GM12873 (cell line): ENCODE measurements around the gene LENG1.

Experiments used
- CTCF ChIP-seq: IDR thresholded peaks from 2 replicates; pipeline ENCODE4 v1.5.1; 2012; ENCODE audit warnings: low read depth, mild to moderate bottlenecking, moderate library complexity, low read length, control low read depth; ENCODE audit not compliant: insufficient read depth; ENCODE audit errors: missing control alignments

Gene LENG1

GRCh38 chr19:54138489-54139256 lies 20.8 kb downstream of the LENG1 start:
- no peak for TF ChIP-seq CTCF

DNA sequence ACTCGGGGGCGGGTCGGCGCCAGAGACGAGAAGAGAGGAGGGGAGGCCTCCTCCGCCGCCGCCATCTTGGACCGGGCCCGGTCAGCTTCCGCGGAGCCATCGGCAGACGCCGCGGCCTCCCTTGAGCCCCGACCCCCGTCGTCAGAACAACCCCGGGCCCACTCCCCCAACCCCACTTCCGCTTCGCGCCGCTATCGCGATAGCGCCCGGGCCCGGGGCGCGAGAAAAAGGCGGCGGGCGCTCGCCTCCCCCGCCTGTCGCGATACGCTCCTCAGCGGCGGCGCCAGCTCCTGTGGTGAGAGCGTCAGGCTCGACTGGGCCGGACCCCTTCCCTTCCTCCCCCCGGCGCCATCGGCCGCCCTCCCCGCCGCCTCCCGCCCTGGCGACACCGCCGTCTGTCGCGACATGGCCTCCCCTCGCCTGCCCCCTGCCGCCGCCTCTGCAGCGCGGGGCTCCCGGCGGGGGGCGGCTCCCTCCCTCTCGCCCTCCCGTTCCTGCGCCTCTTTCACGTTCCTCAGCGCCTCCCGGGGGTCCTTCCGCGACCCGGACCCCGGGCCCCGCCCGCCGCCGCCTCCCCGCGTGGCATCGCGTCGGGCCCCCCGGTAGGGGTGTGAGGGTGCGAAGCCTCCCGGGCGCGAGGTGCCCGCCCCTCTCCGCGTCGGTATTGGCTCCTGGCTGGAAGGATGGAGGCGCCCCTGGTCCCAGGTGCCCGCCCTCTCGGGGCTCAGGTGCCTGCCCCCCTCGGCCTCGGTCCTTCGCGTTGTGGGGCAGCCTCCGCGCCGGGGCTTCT lies 21.6 kb downstream of the LENG1 start, which contains the start of gene CNOT3:
TSS of gene CNOT3 (plus strand) at position 64 of the 790 bp plus-strand sequence. CDS start 5,217 bp downstream, outside the sequence.
- TF ChIP-seq CTCF = no peak

- TF ChIP-seq CTCF = no peak
Measured at GRCh38 chr19:54136864-54137698, 22.4 kb downstream of the LENG1 start.

DNA sequence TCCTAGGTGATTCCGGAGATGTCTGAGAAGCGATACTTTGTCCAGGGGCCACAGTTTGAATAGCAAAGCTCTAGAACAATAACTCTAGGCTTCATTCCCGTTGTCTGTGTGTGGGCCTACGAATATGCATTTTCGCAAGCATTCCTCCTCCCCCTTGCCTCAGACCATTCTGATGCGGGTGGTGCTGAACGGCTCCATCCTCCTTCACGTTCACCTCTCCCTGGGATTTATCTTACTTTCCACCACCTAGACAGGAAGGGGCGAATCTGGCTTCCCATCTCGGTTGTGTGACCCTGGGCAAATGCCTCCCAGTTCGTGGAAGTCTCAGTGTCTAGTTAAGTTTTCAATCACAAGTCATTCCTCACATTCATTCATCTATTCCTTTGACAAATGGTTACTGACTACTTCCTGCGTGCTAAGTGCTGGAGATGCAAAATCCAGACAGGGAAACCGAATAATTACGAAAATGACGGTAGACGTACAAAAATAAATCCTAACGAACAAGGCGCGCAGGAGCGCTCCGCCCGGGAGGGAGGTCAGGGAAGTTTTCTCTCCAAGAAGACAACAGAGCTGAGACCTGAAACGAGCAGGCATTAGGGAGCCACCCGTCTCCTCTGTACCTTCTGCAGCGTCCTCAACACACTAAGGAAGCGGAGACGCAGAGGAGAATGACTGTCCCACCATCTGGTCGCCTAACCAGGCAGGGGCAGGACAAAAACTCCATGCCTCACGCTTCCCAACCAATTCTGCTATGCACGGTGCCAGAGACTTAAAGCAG lies 23.2 kb downstream of the LENG1 start:
- no peak for TF ChIP-seq CTCF

DNA sequence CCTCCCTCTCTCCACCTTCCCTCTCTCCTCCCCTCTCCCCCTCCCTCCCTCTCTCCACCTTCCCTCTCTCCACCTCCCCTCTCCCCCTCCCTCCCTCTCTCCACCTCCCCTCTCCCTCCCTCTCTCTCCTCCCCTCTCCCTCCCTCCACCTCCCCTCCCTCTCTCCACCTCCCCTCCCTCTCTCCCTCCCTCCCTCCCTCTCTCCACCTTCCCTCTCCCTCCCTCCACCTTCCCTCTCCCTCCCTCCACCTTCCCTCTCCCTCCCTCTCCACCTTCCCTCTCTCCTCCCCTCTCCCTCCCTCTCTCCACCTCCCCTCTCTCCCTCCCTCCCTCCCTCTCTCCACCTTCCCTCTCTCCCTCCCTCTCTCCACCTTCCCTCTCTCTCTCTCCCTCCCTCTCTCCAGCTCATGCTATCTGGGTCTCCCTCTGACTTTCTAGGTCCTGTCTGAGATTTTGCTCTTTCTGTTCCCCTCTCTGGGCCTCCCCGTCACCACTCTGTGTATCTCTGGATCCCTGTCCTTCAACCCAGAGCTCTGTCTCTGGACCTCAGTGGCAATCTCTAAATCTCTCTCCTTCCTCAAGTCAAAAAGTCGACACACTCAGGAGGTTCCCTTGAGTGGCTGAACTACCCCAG lies 25.4 kb downstream of the LENG1 start:
- no peak for TF ChIP-seq CTCF

GRCh38 chr19:54133312-54133956 lies 26.1 kb downstream of the LENG1 start:
- no peak for TF ChIP-seq CTCF
